HG03108 (cell line): Measurements from ENCODE around the gene PSAPL1.

Experiments used
- ATAC-seq: cut with Tn5 transposase; IDR thresholded peaks from one replicate; pipeline ENCODE4 v1.9.1; 2021; ENCODE audit warnings: moderate library complexity; ENCODE audit not compliant: unreplicated experiment

Gene PSAPL1

DNA sequence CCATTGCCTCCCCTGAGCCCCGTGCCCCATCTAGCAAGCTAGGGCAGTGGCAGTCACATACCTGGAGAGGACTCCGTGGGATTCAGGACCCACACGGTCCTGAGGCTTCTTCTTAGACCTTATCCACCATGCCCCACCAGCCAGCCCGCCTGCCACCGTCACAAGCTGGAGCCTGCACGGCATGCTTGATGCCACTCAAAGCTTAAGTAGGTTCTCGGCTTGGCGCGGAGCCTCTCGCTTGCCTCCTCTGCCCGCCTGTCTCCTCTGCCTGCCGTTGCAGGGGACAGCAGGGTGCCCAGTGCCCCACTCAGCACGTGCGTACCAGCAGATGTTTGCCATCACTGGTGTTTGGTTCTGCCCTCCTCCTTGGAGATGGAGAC, 14.1 kb downstream of the PSAPL1 start:
- no peak for ATAC-seq

DNA sequence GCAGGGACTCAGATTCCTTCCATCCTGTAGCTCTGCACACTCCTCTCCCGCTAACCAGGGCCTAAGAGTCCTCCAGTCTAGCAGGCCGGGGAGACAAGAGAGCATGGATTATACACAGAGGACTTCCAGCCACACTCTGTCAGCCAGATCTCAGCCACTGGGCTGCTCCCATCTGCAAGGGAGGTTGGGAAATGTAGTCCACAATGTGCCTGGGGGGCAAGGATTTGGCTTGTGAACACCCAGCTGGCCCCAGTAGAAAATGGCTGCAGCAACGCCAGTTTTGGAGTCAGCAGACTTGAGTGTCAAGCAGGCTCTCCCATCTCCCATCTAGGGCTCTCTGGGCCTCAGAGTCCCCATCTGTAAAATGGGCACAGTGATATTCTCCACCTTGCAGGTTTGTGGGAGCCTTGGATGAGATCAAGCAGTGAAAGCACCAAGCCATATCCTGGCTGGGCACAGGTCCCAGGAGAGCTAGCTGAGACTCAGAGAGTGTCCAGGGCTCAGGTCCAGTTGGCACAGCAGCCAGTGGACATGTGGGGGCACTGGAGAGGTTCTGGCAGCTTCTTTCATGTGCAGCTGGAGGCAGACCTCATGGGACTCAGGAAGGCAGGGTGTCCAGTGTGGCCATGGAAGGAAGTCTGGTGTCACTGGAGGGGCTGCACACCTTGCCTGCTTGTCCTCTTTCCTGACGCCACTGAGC, 14.6 kb downstream of the PSAPL1 start:
- no peak for ATAC-seq

DNA sequence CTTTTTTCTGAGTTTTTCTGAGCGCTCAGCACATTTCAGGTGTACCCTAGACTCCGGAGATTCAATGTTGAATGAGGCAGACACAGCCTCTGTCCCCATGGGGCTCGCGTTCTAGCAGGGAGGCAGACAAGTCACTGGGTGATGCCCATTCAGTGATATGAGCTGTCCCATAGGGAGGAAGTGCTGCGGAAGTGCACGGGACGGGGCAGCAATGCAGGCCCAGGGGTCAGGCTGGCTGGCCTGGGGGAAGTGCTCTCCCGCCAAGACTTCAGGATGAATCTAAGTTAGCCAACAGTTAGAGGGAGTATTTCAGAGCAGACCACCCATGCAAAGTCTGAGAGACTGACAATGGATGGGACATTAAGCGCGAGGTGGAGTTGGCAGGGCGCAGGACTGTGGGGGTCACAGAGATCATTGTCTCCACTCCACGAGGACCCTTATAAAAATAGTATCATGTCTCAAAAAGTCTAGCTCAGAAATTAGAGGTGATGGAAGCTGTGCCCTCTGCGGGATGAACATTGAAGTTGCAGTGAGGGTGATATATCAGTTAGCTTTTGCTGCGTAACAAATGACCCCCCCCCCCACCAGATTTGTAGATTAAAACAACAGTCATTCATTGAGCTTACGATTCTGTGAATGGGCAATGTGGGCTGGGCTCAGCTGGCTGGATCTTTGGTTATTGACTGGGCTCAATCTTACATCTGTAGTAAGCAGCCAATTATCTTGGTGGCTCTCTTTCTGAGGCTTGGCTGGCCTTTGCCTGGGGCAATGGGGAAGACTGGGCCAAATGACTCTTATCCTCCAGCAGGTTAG, 16.4 kb downstream of the PSAPL1 start:
- no peak for ATAC-seq

DNA sequence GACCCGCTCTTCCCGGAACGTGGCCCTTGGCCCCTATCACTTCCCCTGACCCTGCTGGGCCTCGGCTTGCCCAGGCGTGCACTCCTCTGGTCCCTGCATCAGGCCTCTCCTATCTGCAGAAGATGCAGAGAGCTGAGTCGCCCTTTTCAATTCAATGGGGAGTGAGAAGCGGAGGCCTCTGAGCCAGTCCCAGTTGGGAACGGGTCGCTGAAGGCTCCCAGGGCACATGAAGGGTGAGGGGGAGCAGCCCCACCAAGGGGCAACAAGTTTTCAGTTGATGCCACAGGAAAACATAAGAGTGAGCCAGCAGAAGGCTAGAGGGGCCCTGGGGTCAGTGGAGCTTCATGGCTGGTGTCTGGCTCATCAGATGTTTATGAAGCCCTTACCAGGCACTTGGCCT, 17.1 kb downstream of the PSAPL1 start:
- no peak for ATAC-seq

DNA sequence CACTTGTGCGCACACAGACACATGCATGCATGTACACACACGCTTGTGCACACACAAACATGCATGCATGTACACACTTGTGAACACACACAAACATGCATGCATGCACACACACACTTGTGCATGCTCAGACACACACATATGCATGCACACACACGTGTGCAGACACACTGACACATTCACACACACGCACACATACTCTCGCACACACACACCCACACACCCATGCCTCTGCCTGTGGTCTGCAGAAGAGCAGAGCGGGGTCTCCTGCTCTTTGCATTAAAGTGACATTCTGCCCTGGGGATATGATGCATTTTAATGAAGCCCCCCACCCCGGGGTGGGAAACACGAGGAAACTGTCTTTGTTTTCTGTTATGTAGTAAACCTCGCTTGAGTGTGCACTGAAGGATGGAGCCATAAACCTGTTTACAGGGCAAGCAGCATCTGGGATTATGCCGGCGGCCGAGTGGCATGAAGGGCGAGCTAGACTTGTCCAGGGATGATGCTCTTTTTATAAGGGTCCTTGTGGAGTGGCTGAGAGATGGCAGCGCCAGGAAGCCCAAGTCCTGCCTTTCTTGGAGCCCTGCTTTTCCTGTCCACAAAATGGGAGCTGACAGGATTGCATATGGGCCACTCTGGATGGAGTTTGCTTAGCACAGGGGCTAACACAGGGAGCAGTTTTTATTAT, 17.8 kb downstream of the PSAPL1 start:
- no peak for ATAC-seq

DNA sequence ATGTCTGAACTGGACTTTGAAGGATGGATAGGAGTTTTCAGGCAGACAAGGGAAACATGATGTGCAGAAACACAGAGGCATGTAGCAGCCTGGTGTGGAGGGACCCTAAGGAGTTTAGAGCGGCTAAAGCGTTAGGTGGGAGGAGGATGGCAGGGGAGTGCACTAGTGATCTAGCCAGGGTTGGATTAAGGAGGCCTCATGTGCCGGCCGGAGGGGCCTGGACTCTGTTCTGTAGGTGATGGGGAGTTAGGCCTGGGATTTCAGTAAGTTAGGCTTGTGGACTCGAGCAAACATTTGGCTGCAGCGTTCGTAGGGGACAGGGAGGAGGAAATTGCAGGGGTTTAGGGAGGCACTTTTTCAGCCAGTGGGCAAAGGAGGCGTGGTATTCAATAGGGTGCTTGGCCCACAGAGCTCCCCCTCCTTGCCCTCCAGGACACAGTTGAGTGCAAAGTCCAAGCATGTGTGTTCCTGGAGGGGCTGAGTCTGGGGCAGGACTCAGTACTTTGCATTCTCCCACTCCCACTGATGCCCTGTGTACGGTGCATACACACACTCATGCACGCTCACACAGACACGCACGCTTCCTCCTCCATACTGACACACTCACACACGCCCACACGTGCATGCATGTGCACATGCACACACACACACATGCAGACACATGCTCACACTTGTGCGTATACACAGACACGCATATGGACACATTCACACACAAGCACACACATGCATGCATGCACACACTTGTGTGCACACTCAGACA, 18.6 kb downstream of the PSAPL1 start:
- no peak for ATAC-seq

DNA sequence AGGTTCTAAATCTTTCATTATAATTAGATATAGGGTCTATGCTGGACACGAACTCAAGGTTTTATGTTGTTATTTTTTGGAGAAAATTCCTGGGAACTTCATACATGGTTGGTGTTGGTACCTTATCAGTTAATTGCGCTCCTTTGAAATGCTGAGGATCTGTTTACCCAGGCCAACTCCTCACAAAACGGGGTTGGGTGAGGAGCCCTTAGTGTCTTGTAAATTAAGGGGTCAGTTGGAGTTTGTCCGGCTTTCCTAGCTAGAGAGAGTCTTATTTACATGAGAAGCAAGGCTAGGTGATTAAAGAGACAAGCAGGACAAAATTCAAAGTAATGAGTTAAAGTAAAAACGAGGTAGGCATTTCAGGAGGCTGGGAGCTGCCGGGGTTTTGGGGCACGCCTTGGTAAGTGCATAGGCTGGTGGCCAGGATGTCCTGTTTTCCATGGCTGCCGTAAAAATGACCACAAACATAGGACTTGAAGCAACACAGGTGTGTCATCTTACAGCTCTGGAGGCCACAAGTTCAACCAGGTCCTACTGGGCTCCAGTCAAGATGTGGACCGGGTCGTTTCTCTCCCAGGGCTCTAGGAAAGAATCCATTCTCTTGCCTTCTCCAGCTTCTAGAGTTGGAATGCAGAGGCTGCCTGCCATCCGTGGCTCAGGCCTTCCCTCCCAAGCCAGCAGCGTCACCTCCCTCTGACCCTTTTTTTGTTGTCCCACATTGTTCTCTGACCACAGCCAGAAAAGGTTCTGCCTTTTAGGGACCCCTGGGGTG, 19.8 kb downstream of the PSAPL1 start:
- no peak for ATAC-seq

DNA sequence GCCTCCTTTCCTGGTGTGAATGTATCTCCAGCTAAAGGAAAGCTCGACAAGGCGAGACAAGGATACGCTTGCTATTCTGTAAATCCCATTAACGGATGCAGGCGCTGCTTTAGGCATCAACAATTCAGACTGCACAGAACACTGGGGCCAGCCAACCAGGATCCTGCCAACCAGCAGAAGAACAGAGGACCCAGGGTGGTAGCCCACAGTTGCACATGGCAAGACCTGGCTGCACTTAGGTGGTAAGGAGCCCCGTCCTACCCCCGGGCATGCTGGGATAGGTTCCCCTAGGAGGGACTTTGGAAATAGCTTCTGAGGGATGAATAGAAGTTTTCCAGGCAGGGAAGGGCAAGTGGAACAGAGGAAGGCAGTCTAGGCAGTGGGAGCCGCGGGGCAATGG, 20.7 kb downstream of the PSAPL1 start:
- no peak for ATAC-seq

DNA sequence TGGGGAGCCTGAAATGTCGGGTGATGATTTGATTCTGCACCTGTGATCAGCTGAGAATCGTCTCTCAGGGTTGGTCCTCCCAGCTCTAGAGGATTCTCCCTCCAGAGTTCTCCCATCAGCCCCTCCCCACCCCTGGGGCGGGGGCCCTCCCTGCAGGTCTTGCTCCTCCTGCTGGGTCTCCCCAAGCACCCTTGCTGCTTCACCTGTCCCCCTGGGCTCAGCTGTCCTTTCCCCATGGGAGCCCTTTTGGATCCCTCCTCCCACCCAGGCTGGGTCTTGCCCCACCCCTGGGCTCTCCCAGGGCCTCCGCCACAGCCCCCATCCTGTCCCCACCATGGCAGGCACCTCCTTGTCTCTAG, 22.2 kb downstream of the PSAPL1 start:
- ATAC-seq = no peak

DNA sequence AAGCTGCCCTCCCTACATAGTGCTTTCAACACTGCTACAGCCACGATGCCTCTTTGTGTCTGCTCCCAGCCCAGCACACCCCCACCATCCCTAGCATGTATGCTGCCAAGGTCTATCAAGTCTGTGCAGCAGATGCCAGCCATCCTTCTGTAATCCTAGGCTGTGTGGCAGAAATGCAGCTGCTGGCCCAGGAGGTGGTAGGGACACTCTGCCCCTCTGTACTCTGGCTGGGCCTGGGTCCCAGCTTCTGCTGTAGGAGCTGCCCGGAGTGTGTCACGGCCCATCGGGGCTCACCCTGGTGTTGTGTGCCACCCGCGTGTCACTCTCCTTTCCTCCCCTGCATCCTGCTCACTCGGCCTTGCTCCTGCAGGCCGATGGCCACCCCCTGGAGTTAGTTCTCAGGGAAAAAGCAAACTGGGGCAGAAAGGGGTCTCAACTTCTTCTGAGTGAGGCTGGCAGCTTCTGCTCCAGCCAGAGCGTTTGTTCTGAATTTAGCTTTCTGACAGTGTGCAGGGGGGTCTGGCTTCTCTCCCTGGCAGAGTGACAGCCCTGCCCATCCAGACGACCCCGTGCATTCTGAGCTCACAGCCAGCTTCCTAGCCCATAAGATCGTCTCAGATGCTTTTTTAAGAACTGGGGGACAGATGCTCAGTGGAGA, 22.7 kb downstream of the PSAPL1 start:
- no peak for ATAC-seq

DNA sequence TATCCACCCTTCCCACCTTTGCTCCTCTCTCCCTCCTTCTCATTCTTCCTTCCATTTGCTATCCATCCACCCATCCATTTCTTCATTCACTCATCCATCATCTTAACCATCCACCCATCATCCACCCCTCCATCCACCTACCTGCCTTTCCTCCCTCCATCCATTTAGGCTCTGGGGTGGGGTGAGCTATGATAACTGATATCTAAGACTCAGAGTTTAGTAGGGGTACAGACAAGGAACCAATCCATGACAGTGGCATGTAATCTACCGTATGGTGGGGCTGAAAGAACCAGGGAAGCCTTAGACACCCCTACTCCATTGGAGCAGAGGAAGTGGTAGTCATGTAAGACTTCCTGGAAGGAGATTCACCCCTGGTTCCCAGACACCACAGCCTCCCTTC, 23.2 kb downstream of the PSAPL1 start:
- ATAC-seq = no peak

DNA sequence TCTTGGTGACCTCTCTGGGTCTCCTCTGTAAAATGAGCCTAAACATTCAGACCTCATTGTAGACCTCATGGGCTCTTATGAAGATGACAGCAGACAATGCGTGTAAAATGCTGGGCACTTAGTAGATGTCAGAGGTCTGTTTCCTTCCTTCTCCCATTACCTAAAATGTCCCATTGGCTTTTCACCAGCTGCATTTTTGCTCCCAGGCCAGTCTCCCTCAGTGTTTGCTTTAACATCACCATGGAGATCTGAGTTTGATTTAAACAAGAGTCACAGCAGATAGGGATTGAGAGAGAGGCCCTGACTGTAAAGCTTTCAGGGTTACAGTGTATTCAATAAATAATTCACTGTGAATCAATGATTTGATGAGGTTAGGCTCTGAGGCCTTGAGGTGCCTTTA, 24.3 kb downstream of the PSAPL1 start:
- ATAC-seq = no peak

DNA sequence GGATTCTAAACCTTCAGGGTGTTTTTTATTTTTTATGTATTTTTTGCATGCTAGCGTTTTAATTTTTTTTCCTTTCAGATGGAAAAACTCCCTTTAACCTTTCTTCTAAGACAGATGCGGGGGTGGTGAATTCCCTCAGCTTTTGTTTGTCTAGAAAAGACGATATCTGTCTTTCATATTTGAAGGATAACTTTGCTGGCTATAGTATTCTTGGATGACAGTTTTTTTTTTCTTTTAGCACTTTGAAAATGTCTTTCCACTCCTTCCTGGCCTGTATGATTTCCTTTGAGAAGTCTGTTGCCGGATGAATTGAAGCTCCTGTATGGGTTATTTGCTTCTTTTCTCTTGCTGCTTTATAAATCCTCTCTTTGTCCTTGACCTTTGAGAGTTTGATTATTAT, 26.6 kb downstream of the PSAPL1 start:
- no peak for ATAC-seq

DNA sequence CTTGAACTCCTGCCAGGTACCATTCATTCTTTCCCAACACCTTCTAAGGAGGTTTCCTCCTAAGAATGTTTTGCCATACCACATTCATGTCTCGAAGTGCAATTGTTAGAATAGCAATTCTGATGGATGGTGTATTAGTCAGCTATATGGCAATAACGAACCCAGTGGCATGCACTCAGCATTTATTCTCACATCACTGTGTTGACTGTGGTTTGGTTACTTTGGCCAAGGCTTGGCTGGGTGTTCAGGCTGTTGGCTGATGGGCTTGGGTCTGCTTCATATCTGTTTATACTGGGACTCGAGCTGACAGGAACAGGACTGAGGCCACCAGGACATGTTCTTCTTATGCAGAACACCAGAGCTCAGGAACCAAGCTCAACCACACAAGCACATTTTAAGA, 31.7 kb downstream of the PSAPL1 start:
- ATAC-seq = no peak

DNA sequence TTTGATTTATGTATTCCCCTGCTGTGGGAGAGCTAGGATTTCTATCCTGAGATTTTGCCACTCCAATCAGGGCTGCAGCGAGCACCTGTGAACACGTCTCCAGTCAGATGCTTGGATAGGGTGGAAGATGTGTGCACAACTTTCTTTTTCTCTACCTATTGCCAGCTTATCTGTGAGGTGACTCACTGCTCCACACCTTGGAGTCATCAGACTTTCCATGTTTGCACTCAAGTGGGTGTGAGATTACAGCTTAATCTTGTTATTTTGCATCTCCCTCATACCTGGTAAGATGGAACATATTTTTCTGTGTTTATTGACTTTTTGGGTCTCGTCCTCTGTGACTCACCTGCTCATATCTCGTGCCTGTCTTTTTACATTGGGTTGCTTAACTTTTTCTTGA, 32.2 kb downstream of the PSAPL1 start:
- no peak for ATAC-seq

DNA sequence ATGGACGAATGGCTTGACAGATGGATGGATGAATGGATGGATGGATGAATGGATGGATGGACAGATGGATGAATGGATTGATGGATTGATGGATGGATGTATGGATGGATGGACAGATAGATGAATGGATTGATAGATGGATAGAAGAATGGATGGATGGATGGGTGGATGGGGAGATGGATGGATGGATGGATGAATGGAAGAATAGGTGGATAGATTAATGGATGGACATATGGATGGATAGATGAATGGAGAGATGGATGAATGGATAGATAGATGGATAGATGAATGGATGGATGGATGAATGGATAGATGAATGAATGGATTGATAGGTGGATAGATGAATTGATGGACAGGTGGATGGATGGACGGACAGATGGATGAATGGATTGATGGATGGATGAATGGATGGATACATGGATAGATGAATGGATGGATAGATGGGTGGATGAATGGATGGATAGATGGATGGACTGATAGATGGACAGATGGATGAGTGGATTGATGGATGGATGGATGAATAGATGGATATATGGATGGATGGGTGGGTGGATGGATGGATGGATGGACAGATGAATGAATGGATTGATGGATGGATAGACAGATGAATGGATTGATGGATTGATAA, 33.9 kb downstream of the PSAPL1 start:
- no peak for ATAC-seq

DNA sequence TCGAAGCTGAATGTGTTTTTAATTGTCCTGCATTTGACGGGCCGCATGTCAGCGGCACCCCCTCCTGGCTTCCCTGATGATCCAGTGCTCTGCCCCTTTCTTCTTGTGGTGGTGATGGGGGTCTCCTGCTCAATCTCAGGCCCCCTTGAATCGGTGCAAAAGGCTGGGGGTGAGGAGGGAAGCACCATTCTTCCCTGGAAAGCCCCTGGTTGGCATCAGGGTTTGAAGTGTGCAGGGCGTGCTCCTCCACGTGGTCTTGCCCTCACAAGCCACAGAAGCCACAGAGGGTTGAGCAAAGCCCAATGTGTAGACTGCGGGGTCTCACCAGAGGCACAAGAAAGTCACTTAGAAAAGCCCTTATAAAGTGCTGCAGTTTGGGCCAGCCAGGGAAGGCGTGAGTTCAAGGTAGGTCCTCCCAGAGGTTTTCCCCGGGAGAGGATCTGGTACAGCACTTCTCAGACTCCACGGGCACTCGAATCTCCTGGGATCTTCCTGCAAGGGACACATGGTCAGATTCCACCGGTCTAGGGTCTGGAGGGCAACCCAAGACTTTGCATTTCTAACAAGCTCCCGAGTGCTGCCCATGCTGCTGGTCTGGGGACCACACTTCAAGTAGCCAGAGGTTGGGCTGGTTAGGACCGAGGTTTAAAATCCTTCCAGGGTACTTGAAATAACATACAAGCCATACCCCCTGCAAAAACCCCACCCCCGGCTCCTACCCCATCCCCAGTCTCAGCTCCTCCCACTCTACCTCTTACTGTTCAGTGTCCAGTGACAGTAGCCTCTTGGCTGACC, 35.1 kb downstream of the PSAPL1 start:
- no peak for ATAC-seq

DNA sequence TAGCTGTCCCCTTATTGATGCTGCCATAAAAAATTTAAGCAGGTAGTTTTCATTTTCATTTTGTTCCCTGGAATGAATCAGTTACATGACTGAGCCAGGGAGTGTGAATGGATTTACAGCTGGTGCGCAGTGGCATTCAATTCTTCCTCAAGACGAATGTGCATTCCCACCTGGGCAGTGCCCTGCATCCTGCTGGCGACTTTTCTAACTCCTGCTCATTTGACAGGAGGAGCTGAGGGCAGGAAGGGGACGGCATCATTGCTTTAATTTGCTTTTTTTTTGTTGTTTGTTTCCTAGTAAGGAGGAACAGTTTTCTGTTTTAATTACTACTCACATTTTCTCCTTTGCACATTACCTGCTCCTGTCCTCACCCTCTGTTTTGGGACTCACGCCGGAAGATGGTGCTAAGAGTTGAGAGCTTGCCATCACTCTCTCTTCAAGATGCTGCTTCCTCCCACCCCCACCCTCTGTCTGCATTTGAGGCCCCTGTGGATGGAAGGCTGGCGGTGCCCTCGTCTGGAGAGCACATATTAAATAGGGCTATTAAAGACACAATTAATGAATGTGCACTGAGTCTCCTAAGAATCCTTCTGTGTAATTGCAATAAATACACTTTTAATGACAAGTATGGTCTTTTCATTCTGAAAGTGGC, 35.8 kb downstream of the PSAPL1 start:
- no peak for ATAC-seq

DNA sequence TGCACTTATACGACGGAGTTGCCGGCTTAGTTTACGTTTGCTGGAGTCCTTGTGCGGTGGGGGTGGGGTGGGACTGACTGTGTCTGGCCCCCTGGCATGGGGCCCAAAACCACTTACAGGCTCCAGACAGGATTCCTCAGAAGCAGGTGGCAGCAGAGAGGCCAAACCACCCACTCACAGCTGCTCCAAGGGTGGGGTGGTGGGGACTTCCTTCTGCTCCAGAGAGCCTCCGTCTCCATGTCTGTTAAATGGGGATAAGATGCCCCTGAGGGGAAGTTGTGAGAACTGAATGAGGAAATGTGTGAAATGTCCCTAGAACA, 36.7 kb downstream of the PSAPL1 start:
- no peak for ATAC-seq
